Activated CD8-positive, alpha-beta memory T cell treated with anti-CD3 and anti-CD28 coated beads for 24 hours (primary cell): ENCODE results near the gene PCDHB3.
"Not testable (repeated sequence)": the region's sequence is repeated elsewhere in the genome, so short reads cannot be mapped to it uniquely, and the experiment has no call there.

ENCODE experiments used
- DNase-seq: peaks from one replicate; pipeline ENCODE4 v3.0.0-alpha.2; 2020

The PCDHB3 gene

DNA sequence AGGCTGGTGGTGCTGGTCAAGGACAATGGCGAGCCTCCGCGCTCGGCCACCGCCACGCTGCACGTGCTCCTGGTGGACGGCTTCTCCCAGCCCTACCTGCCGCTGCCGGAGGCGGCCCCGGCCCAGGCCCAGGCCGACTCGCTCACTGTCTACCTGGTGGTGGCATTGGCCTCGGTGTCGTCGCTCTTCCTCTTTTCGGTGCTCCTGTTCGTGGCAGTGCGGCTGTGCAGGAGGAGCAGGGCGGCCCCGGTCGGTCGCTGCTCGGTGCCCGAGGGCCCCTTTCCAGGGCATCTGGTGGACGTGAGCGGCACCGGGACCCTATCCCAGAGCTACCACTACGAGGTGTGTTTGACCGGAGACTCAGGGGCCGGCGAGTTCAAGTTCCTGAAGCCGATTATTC, 37.1 kb downstream of the PCDHB3 start:
- not testable (repeated sequence) for DNase-seq

DNA sequence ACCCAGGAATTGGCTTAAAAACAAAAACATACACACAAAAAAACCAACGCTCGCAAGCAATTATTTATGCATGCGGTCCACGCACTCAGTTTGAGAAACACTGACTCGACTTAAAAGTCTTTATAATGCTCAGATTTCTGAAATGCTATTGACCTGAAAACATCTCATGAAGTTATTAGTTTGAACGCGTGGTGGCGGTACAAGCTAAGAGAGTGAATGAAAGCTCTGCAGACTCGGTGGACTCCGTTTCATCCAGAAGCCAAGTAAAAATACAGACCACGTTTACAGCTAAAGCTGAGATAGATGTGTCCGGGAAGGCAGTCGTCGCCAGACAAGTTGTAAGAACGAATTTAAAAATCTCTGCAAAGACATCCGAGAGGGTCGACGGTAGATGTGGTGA, 49.5 kb downstream of the PCDHB3 start, which contains the start of gene PCDHB6:
PCDHB6 (plus strand) TSS at position 246 of the 400 bp plus-strand sequence. CDS start 201 bp downstream, outside the sequence.
- DNase-seq = no peak

DNA sequence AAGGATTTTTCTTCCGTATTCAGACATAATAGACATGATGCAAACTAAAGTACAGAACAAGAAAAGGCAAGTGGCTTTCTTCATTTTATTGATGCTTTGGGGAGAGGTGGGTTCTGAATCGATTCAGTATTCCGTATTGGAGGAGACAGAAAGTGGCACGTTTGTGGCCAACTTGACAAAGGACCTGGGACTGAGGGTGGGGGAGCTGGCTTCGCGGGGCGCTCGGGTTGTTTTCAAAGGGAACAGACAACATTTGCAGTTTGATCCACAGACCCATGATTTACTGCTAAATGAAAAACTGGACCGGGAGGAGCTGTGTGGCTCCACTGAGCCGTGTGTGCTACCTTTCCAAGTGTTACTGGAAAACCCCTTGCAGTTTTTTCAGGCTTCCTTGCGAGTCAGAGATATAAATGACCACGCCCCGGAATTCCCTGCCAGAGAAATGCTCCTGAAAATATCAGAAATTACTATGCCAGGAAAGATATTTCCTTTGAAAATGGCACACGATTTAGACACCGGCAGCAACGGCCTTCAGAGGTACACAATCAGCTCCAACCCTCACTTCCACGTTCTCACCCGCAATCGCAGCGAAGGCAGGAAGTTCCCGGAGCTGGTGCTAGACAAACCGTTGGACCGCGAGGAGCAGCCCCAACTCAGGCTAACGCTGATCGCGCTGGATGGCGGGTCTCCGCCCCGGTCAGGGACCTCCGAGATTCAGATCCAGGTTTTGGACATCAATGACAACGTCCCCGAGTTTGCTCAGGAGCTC, 50.1 kb downstream of the PCDHB3 start:
- DNase-seq = no peak

DNA sequence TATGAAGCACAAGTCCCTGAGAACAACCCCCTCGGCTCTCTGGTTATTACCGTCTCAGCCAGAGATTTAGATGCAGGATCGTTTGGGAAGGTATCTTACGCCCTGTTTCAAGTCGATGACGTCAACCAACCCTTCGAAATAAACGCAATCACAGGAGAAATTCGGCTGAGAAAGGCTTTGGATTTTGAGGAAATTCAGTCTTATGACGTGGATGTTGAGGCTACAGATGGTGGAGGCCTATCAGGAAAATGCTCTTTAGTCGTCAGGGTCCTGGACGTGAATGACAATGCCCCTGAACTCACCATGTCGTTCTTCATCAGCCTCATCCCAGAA, 50.7 kb downstream of the PCDHB3 start:
- DNase-seq = no peak

DNA sequence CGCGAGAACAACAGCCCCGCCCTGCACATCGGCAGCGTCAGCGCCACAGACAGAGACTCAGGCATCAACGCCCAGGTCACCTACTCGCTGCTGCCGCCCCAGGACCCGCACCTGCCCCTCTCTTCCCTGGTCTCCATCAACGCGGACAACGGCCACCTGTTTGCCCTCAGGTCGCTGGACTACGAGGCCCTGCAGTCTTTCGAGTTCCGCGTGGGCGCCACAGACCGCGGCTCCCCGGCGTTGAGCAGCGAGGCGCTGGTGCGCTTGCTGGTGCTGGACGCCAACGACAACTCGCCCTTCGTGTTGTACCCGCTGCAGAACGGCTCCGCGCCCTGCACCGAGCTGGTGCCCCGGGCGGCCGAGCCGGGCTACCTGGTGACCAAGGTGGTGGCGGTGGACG, 51.4 kb downstream of the PCDHB3 start:
- DNase-seq = not testable (repeated sequence)

DNA sequence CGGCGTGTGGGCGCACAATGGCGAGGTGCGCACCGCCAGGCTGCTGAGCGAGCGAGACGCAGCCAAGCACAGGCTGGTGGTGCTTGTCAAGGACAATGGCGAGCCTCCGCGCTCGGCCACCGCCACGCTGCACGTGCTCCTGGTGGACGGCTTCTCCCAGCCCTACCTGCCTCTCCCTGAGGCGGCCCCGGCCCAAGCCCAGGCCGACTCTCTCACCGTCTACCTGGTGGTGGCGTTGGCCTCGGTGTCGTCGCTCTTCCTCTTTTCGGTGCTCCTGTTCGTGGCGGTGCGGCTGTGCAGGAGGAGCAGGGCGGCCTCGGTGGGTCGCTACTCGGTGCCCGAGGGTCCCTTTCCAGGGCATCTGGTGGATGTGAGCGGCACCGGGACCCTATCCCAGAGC, 51.8 kb downstream of the PCDHB3 start:
- DNase-seq = not testable (repeated sequence)
